Effector CD4-positive, alpha-beta T cell (primary cell): Measurements from ENCODE around the gene NLGN1.

Experiments
- DNase-seq: peaks from one replicate; pipeline ENCODE4 v3.0.0-alpha.2; 2020

Gene NLGN1

DNA sequence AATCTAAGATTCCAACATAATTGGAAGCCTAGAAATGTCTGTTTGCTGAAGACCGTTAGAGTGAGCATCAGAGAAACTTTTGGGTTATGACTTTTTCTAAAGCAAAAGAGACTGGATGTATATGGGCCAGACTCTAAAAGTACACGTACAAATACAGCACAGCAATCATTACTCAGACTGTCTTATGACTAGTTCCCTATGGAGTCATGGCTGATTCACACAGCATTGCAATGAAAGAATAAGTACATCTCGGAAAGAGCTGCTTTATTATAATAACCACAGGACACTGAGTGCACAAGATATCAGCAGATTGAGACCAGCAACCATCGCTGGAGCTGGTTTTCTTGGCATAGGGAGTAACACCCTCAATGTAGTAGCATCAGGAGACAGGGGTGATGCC is 618.6 kb downstream of the NLGN1 start:
- DNase-seq = no peak

- DNase-seq = no peak
These were observed 622.6 kb downstream of the NLGN1 start for GRCh38 chr3:174020156-174020555.

GRCh38 chr3:174023421-174023820 is 625.9 kb downstream of the NLGN1 start:
- DNase-seq = no peak

- no peak for DNase-seq
These were observed 631.1 kb downstream of the NLGN1 start for GRCh38 chr3:174028673-174029072.

GRCh38 chr3:174035328-174035886 is 637.9 kb downstream of the NLGN1 start:
- DNase-seq = no peak

DNA sequence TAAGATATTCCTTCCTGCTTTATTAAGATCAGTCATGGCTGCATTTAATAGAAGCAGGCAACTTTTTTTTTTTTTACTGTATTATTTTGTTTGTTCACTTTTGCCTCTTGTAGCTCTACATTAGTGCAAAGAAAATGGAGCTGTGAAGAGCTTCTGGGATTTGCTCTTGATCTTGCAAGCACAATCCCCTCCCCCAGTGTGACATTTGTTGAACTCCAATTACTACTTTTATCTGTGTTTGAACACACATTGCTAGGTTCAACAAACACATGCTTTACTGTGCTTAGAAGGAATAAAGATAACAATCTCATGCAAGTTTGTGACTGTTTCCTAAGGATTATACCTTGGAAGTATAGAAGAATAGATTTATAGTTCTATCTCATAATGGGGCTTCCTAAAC is 648.8 kb downstream of the NLGN1 start:
- DNase-seq = no peak

GRCh38 chr3:174049472-174049871 is 651.9 kb downstream of the NLGN1 start:
- DNase-seq = no peak

DNA sequence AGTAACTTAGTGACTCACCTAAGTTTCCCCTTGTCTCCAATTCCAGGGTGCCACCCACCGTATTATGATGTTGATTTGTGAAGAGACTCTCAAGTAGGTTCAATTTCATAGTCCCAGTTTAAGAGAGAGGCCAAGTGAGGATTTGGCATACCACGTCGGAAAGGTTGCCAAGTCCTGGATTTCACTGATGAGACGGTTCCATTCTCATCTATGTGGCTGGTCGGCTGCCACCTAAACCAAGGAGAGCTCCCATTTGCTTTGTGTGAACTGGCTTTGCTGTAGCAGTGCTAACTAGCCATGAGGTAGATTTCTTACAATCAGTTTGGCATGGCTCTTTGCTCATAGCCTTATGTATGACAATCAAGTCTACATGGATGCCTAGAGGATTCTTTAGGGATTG is 653.6 kb downstream of the NLGN1 start:
- DNase-seq = no peak

GRCh38 chr3:174058804-174059203 is 661.3 kb downstream of the NLGN1 start:
- DNase-seq = no peak

- DNase-seq = no peak
These were observed 662.9 kb downstream of the NLGN1 start for GRCh38 chr3:174060431-174060830.

DNA sequence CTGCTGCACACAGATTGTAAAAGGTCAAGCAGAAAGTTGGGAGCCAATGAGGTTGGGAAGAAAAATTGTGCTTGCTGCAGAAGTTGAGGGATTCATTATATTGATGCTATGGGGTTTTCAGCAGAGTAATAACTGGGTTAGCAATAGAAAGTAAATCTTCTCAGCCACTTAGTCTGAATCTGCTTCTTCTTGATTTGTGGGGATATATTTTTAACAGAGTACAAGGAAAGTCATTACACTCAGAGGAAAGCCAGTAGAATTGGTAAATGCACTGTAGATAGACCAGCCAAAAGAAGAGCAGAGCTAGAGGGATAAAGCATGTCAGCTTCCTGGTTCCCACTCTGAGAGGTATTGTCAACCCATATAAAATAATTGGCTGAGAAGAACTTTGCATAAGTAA is 663.6 kb downstream of the NLGN1 start:
- DNase-seq = no peak

GRCh38 chr3:174061731-174062130 is 664.2 kb downstream of the NLGN1 start:
- DNase-seq = no peak

- no peak for DNase-seq
These were observed 665.4 kb downstream of the NLGN1 start for GRCh38 chr3:174062923-174063322.

GRCh38 chr3:174068035-174068434 is 670.5 kb downstream of the NLGN1 start:
- no peak for DNase-seq

- no peak for DNase-seq
These were observed 675.1 kb downstream of the NLGN1 start for GRCh38 chr3:174072675-174073074.

- DNase-seq = no peak
These were observed 686.2 kb downstream of the NLGN1 start for GRCh38 chr3:174083706-174084105.

- DNase-seq = no peak
These were observed 692.0 kb downstream of the NLGN1 start for GRCh38 chr3:174089592-174089991.

DNA sequence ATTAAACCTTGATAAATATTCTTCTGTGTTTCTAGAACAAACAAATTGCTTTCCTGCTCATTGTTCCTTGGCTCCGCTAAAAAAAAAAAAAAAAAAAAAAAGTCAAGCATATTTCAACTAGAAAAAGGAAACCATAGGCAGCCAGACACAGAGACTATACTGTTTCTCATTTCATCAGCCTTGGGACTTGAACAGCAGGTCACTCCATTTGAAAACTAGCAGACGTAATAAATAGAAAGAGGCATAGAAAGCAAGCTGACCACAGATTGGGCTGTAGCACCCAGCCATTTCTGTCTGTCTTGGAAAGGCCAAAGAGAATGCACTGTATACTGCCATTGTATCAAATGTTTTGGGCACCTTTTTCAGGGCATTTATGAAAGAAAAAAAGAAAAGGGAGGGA is 697.1 kb downstream of the NLGN1 start:
- DNase-seq = no peak

- DNase-seq = no peak
These were observed 700.1 kb downstream of the NLGN1 start for GRCh38 chr3:174097686-174098085.

GRCh38 chr3:174098746-174099145 is 701.2 kb downstream of the NLGN1 start:
- no peak for DNase-seq

GRCh38 chr3:174099724-174100123 is 702.2 kb downstream of the NLGN1 start:
- no peak for DNase-seq

DNA sequence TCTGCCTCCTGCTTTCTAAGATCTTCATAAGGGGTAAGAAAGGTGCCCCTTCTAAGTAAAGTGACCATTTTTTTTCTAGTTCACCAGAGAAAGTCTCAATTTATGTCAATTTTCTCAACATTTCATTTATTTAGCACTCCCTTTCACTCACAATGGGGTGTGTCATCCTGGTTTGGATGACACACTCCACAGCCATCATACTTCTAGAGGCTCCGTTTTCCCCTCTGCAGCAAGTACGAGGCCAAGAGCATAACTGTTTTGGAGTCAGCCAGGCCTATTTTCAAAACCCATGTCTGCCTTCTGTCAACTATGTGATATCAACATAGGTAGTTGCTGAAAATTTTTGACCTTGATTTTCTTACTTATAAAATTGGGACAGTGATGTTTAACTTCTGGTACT is 703.2 kb downstream of the NLGN1 start:
- no peak for DNase-seq

- DNase-seq = no peak
These were observed 703.7 kb downstream of the NLGN1 start for GRCh38 chr3:174101244-174101643.

GRCh38 chr3:174102274-174102673 is 704.7 kb downstream of the NLGN1 start:
- no peak for DNase-seq

DNA sequence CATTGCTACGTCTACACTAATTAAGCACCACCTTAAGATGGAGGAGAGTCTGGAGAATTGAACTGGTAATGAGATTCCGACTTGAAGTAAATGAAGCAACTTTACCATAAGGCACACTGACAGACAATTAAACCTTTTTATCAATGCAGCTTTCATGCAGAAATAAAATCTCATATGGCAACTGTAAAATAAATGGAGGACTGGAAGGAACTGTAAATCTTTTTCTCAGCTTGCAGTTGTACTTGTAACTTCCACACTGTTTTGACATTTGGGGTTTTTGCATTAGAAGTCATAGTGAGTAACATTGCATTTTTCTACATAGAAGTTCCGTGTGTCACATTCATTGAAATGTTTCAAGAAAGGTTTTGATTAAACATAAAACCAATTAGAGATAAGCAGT is 705.3 kb downstream of the NLGN1 start:
- DNase-seq = no peak

GRCh38 chr3:174110761-174111160 is 713.2 kb downstream of the NLGN1 start:
- DNase-seq = no peak
